Skin of body (tissue), 2 donors: Measurements from ENCODE around the gene AP3D1. TPM values are rescaled to one million over a fixed set of nuclear protein-coding genes. Genes with fewer than 3 reads are reported as not detected.
"Not testable (repeated sequence)": the region's sequence is repeated elsewhere in the genome, so short reads cannot be mapped to it uniquely, and the experiment has no call there.

Experiments
- DNase-seq: peaks from one replicate; lab custom pipeline; 2025; lab: John Stamatoyannopoulos, UW
- total RNA-seq: library from RNA; depleted of rRNA; stranded (reverse); fragments of >200 nt; gene quantifications from one replicate; pipeline ENCODE4 v1.2.3, GENCODE V29; 2014

Gene AP3D1
- total RNA-seq, 1 donor from 2014 or later = 33.2 TPM

DNA sequence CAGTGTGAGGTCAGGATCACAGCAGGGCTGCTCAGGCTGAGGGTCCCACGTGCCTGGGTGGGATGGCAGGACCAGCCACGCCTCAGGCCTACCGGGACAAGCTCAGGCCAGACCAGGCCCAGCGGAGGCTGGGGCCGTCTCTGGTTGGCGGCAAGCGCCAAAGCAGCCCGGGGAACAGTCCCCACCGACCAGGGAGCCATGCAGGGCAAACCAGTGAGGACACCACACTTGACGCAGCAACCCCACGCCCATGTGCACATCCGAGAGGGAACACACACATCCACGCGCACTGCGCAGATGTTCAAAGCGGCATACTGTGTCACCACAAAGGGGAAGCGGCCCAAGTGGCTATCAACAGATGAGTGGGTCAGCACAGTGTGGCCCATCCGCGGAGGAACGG is 39.5 kb downstream of the AP3D1 start:
- DNase-seq = no peak

DNA sequence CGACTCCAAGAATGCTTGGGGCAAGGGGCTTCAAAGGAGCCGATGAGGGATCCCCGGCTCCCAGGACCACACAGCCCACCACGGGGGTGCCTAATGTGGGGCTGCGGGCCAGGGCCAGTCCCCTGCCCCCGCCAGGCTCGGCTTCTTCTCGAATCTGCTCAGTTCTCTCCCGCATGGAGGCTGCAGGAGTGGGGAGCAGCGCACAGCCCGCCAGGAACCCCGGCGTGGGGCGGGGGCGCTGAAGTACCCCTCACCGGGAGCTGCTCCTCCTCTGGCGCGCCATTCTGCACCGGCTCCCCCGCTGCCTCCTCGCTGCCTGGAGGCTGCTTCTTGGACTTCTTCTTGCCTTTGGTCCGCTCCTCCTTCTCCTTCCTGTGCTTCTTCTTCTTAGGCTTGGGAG is 39.9 kb downstream of the AP3D1 start:
- no peak for DNase-seq

DNA sequence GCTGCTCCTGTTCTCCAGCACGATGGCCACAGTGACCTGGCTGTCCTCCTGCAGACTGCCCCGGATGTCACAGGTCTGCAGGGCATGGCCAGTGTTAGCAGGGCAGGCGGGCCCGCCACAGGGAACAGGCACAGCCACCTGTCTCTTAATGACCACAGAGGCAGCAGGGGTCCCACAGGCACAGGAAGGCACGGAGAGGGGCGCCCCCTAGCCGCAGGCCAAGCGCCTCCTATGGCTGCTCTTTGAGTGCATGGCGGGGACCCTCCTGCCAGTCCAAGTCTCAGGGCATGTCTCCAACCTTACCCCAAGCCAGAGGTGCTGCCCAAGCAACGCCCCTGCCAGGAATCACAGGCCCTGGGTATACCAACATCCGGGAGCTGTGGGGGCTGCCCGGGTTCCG is 40.5 kb downstream of the AP3D1 start:
- DNase-seq = no peak

DNA sequence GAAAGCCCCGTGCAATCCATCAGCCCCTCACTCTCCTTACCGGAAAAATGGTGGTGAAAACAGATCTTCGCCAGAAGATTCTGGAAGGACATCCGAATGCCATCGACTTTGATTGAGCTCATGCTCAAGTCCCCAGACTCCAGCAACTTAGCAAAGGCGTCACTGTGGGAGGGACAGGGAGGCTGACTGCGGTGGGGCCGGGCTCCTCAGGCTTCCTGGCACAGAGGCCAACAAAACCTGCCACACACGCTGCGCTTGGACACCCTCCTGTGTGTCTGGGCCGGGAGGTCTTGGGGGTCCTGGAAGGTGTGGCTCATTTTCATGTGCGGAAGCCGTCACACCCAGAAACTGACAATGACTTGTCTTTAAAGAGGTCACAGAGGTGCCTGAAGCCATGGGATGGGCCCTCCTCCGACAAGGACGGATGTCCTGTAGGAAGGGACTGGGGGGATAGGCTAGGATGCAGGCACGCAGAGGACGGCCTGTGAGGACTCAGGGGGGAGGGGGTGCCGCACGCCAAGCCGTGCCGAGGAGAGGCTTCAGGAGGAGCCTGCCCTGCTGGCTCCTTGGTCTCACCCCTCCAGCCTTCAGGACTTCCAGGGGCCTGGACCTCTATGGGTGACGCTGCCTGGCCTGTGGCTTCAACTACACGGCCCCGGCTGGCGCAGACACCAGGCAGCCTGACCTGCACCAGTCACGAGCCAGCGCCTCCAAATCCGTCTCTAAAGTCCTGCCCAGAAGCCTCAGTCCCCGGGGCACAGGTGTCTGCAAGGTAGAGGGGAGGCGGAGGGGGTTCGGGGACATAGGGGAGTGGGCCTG is 42.1 kb downstream of the AP3D1 start:
- no peak for DNase-seq

DNA sequence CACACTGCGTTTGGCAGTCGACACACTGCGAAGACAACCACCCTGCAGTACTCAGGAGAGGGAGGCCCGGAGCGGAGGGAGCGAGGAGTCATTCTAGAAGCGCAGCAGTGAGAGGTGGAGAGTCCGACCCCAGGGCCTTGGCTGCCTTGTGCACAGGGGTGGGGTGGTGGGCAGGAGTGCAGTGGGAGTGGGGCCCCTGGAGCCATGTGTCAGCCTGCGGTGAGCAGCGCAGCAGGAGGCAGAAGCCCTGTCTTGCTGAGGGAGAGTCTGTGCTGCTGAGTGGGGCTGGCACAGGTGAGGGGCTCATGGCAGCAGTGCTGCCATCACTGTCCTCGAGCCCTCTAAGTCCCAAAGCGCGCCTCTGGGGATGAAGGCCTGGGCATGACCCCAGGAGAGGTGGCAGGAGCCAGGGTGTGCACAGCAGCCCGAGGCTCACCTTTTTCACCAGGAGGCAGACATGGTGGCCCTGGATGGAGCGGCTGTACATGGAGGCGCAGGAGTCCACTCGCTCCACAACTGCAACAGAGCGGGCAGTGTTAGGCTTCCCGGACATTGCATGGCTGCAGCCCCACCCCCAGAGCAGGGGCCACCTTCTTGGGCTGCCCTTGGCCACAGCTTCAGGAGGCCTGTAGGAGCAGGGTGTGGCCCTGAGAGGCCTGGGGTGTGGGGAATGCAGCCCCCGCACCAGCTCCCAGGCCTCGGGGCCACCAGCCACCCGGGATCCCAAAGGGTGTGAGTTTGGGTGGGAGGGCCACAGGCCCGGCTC is 42.9 kb downstream of the AP3D1 start:
- DNase-seq = no peak

DNA sequence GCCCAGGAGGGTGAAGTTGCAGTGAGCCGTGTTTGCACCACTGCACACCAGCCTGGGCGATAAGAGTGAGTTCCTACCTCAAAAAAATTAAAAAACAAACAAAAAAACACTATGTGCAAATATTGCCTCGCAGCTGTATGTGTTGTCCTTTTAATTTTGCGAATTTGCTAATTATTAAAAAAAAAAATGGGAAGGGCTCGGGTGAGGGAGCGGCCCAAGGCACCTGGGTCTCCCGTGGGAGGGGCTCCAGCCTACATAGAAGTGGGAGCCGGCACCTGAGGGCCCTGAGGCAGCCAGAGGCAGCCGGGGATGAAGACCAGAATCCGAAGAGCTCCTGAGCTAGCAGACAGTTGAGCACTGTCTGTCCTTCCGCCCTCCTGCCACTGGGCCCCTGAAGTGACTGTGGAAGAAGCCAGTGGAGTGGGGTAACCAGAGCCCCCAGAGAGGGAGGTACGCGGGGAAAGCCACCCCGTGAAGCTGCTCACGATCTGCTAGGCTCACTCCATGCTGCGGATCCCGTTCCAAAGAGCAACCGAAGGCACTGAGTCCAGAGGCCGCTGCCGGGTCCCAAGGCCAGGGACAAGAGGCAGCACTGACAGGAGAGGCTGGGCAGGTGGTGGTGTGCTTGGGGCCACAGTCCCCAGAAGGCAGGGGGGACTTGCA is 48.2 kb downstream of the AP3D1 start:
- no peak for DNase-seq

DNA sequence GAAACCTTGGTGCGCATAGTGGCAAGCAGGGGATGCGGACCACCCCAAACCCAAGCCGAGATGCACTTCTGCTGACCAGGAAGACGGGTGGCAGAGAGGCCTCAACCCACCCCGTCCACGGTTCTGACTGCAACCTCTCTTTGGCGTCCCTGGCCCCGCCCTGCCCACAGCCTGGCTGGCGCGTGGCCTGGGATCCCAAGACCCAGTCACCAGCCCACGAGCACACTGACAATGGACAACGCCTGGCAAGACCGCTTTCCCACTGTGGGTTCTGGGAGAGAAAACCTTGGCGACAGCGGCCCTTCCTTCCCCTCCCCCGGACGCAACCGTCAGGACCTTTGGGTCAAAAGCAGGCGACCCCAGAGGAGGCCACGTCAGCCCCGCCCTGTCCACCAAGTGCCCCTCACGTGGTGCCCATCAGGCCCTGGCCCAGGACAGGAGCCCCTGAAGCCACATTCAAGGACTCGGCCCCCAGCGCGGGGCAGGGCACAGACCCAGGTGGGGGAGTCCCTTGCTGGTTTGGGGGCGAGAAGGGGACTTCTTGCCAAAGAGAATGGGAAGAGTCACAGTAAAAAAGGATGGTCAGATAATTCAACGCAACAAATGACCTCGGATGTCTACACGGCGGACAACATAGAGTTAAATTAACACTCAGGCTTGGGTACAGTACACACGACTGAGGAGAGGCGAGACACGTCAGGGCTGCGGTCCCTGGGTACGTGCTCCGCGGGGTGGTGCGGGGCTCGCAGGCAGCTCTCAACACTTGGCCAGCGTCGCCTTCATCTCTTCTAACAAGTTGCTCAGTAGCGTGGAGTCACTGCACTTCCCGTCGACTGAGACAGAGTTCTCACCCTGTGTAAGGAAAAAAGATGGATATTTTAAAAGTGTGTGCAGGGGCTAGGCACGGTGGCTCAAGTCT is 49.7 kb downstream of the AP3D1 start:
- DNase-seq = no peak

DNA sequence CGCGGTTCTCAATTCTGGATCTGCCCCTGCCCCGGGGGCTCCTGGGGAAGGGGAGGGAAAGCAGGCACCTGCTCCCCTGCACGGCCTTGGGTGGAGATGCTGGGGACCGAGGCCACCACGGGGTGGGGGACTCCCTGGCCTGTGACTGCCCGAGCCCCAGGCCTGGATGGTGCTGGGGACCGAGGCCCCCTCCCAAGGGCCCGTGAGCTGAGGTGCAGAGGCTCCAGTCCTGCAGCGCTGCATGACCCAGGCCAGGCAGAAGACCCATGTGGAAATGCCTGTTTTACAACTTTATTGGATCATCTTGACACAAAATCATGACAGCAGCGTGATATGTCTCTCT is 50.7 kb downstream of the AP3D1 start:
- DNase-seq = no peak

DNA sequence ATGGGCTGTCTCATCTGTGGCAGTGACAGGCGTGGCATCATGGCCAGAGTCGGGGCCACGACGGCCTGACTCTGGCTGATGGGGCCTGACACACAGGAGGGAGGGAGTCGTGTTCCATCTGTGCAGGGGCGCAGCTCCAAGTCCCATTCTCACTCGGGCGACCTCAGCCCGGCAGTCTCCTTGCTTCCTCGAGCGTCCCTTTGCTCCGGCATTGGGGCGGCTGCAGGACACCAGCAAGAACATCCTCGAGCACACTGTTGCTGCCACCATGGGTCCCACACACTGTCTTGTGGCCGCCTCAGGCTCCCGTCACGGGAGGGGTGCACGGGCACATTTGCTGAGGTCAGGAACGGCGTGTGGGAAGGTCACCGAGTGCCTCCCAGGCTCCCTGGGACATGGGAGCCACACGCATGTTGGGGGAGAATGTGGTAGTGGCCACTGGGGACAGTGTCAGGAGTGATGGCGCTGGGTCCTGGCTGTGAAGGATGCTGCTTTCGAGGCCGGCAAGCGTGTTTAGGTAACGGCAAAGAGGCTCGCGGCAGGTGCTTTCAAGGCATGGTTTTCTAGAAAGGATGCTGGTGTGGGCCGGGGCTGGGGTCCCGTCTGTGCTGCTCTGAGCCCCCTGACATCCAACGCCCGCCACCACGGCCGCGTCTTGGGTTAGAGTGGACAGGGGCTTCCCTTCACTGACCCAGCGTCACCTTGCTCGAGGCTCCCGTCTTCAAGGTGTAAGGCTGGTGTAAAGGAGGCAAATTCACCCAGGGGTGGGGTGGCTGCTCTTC is 51.2 kb downstream of the AP3D1 start:
- no peak for DNase-seq

DNA sequence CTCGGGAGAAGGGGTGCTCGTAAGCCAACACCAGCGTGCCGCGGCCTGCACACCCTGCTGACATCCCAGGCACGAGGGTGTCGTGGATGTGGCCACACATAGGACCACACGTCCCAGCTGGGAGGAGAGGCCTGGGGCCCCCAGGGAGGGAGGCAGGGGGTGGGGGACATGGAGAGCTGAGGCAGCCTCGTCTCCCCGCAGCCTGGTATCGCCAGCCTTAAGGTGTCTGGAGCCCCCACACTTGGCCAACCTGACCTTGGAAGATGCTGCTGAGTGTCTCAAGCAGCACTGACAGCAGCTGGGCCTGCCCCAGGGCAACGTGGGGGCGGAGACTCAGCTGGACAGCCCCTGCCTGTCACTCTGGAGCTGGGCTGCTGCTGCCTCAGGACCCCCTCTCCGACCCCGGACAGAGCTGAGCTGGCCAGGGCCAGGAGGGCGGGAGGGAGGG is 52.3 kb downstream of the AP3D1 start:
- DNase-seq = no peak

DNA sequence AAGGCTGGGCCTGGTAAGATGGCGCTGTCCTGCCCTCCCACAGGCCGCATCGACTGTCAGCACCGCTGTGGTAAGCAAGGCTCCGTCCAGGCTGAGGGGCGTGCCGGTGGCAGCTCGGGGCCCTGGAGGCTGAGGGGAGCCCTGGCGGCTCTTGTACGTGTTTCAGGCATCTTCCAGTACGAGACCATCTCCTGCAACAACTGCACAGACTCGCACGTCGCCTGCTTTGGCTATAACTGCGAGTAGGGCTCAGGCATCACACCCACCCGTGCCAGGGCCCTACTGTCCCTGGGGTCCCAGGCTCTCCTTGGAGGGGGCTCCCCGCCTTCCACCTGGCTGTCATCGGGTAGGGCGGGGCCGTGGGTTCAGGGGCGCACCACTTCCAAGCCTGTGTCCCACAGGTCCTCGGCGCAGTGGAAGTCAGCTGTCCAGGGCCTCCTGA is 53.5 kb downstream of the AP3D1 start:
- DNase-seq = no peak

DNA sequence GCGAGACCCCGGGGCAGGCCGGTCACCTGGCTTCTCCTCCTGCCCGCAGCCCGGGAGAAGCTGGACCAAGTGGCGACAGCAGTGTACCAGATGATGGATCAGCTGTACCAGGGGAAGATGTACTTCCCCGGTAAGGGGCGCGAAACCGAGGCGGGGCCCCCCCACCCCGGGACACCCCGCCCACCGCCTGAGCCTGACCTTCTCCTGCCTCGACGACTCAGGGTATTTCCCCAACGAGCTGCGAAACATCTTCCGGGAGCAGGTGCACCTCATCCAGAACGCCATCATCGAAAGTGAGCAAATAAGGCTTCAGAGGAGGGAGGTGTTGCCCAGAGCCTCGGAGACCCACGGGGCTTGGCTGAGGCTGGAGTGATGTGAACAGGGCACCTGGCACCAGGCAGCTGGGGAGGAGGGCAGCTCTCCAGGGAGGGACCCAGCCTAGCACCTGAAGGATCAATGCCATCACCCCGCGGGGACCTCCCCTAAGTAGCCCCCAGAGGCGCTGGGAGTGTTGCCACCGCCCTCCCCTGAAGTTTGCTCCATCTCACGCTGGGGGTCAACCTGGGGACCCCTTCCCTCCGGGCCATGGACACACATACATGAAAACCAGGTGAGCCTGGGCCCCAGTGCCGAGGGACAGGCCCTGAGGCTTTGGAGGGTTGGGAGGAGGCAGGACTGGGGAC is 54.0 kb downstream of the AP3D1 start:
- DNase-seq = no peak

DNA sequence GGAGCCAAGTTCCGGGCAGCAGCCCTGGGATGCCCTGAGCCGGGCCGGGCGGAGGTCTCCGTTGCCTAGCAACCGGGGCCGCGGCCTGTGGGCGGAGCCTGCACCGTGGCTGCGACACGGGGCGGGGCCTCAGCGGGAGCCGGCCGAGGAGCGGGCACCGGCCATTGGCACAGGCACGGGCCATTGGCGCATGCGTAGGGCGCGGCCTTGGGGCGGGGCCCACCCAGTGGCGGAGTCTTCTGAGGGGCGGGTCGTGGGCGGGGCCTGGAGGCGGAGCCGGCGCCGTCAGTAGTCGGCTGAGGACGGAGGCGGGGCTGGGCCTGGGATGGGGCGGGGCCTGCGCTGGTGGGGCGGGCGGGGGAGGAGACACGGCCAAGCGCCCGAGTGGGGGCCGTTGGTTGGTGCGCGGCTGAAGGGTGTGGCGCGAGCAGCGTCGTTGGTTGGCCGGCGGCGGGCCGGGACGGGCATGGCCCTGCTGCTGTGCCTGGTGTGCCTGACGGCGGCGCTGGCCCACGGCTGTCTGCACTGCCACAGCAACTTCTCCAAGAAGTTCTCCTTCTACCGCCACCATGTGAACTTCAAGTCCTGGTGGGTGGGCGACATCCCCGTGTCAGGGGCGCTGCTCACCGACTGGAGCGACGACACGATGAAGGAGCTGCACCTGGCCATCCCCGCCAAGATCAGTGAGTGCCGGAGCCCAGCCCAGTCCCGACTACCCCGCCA is 54.7 kb downstream of the AP3D1 start, which contains the start of gene IZUMO4:
Gene IZUMO4, plus strand, starts transcription at position 436 of the 723 bp plus-strand sequence. Its CDS starts 31 bp downstream, at position 467.
- DNase-seq = peak; percentile 97

DNA sequence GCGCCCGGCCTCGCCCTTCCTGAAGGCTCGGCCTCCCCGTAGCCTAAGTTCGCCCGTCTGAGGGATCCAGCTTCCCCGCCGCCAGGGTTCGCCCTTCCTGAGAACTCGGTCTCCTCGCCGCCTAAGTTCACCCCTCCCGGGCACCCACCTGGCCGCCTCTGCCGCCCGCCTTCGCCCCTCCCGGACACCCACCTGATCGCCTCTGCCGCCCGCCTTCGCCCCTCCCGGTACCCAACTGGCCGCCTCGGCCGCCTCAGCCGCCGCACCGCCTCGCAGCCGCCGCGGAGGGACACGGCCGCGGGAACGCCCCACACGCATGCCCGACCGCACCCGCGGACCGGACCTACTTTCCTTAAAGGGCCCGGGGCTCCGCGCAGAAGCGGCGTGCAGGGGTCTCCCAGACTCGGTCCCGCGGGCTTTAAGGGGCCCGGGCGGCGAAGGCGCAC is 55.3 kb downstream of the AP3D1 start, which contains the start of gene MOB3A:
Gene MOB3A, minus strand, starts transcription at position 293 of the 446 bp plus-strand sequence. CDS start 17,766 bp downstream, outside the sequence.
- peak; percentile 96 for DNase-seq

DNA sequence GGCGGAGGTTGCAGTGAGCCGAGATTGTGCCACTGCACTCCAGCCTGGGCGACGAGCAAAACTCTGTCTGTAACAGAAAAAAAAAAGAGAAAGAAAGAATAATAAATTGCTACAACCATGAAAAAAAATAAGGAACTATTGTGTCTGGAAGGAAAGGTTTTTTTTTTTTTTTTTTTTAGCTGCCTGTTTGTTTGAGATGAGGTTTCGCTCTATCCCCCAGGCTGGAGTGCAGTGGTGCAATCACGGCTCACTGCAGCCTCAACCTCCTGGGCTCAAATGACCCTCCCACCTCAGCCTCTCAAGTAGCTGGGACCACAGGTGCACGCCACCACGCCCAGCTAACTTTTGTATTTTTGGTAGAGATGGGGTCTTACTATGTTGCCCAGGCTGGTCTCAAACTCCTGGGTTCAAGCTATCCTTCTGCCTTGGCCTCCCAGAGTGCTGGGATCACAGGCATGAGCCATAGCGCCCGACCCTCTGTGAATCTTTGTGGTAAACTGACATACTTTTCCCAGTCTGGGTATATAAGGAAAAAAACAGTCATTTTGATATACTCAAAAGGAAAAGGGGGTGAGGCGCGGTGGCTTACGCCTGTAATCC is 59.3 kb downstream of the AP3D1 start:
- not testable (repeated sequence) for DNase-seq

DNA sequence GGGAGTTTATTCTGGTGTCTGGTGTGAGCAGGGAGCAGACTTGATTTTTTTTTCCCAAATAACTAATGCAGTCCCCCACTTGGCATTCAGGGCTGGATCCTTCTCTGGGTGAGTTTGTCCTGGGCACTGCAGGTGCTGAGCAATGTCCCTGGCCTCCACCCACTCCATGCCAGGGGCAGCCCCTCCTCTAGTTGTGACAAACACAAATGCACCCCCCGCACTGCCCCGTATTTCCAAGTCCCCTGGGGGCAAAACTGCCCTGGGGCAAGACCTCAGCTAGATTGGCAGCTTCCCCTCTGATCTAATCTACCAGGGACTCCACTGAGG is 61.7 kb downstream of the AP3D1 start:
- no peak for DNase-seq

DNA sequence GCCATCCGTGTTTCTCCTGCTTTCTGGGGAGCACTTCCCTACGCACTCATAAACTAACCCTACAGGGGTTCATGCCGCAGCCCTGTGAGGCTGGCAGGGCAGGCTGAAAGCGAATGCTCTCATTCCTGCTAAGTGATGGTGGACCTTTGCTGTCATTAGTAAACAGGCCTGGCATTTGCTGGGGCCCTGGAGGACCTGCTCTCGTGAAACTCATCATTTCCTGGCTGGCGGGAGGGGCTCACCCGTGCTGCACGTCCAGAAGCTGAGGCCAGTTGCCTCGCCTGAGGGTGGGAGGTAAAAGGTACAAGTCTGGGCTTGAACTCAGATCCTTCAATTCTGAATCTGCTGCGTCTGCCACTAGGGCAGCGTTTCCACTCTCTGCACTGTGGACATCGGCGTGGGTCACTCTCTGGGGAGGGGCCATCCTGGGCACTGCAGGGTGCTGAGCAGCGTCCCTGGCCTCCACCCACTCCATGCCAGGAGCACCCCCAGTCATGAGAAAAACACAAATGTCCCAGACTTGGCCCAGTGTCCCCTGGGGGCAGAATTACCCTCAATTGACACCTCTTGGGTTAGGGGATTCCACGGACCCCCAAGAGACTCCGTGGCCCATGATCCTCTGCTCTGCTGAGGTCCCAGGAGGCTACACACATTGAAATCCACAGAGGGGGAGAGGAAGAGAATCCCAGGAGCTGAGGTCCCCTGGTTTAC is 62.2 kb downstream of the AP3D1 start:
- no peak for DNase-seq

DNA sequence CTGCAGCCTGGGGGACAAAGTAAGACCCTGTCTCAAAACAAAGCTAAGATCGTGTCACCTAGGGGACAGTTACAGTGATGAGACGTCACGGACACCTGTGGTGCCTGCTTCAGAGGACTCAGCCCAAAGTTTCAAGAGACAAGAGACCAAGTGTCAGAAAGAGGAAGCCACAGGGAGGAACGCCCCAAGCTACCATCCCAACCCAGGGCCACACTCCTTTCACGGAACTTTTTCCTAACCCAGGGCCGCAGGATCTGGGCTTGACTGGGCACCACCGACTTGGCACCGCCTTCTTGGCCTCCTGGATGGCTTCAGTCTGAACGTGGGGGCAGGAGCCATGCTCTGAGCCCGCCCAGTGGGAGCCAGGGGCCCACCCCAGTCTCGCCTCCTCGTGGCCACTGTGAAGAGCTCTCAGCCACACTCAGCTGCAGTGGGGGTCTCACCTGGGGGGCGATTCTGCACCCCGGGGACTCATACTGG is 63.7 kb downstream of the AP3D1 start:
- DNase-seq = no peak
